Measurements from ENCODE around the gene CFL1. TPM values are rescaled to one million over a fixed set of nuclear protein-coding genes. Genes with fewer than 3 reads are reported as not detected.
"Not testable (repeated sequence)": the region's sequence is repeated elsewhere in the genome, so short reads cannot be mapped to it uniquely, and the experiment has no call there.

CFL1 gene
- total RNA-seq, 2 donors from 2014 or later = 477 to 512 TPM

GRCh38 chr11:65844231-65844872 is 13.6 kb downstream of the CFL1 start:
- Mint-ChIP-seq H3K4me3 (no peak overlapping the region), H3K9me3 (no peaks in the 10 kb centered on the region), H3K4me1 (ENCODE audit: low read depth) (no peaks in the 10 kb centered on the region), H3K27me3 (ENCODE audit: low read depth) (no peaks in the 10 kb centered on the region), H3K36me3 (ENCODE audit: insufficient read depth in 2 of 2) (no peaks in the 10 kb centered on the region), H3K27ac (no peak overlapping the region)
- ATAC-seq (replicated peaks in 1 of 2) (no peak), DNase-seq (no peak)

- no peaks in the 10 kb centered on the region for H3K36me3 Mint-ChIP-seq (ENCODE audit: insufficient read depth in 2 of 2)
Measured at GRCh38 chr11:65843811-65844210, 14.2 kb downstream of the CFL1 start.

GRCh38 chr11:65842144-65842543 is 15.8 kb downstream of the CFL1 start:
- Mint-ChIP-seq H3K4me1 (ENCODE audit: low read depth) (no peaks in the 10 kb centered on the region), H3K27me3 (ENCODE audit: low read depth) (no peaks in the 10 kb centered on the region), H3K36me3 (ENCODE audit: insufficient read depth in 2 of 2) (no peaks in the 10 kb centered on the region), H3K4me3 (no peak overlapping the region), H3K9me3 (no peaks in the 10 kb centered on the region), H3K27ac (no peak overlapping the region)
- ATAC-seq (replicated peaks in 1 of 2) (no peak), DNase-seq (no peak)

More at GRCh38 chr11:65843811-65844210, 14.2 kb downstream of the CFL1 start:
- H3K9me3 Mint-ChIP-seq = no peaks in the 10 kb centered on the region
- no peak for DNase-seq
- no peak for ATAC-seq (replicated peaks in 1 of 2)
- H3K4me3 Mint-ChIP-seq = no peak overlapping the region
- H3K27me3 Mint-ChIP-seq (ENCODE audit: low read depth) = no peaks in the 10 kb centered on the region
- no peak overlapping the region for H3K27ac Mint-ChIP-seq
- no peaks in the 10 kb centered on the region for H3K4me1 Mint-ChIP-seq (ENCODE audit: low read depth)

- H3K4me3 Mint-ChIP-seq = no peak overlapping the region
- DNase-seq = no peak
- no peak overlapping the region for H3K27ac Mint-ChIP-seq
- H3K36me3 Mint-ChIP-seq (ENCODE audit: insufficient read depth in 2 of 2) = peaks cover 5 to 7% of the 10 kb centered on the region in 2 donors
- no peak for ATAC-seq (replicated peaks in 1 of 2)
- H3K27me3 Mint-ChIP-seq (ENCODE audit: low read depth) = peaks cover 17% of the 10 kb centered on the region
- peaks cover 6% of the 10 kb centered on the region in 2 donors for H3K9me3 Mint-ChIP-seq
- H3K4me1 Mint-ChIP-seq (ENCODE audit: low read depth) = peaks cover 21% of the 10 kb centered on the region
Measured at GRCh38 chr11:65834202-65834601, 23.8 kb downstream of the CFL1 start.

GRCh38 chr11:65833297-65834030 is 24.5 kb downstream of the CFL1 start, which contains the start of gene SNX32:
TSS of gene SNX32 (plus strand) at chr11:65833963. CDS start at chr11:65834066, 103 bp downstream.
- Mint-ChIP-seq H3K36me3 (ENCODE audit: insufficient read depth in 2 of 2) (peaks cover 5 to 7% of the 10 kb centered on the region in 2 donors), H3K4me3 (no peak within 1 kb of the TSS), H3K27me3 (ENCODE audit: low read depth) (peaks cover 17% of the 10 kb centered on the region), H3K9me3 (peaks cover 6% of the 10 kb centered on the region in 2 donors), H3K27ac (peak within 1 kb of the TSS; percentile 52), H3K4me1 (ENCODE audit: low read depth) (peaks cover 21% of the 10 kb centered on the region)
- peak; percentile 99 to 100 for ATAC-seq (replicated peaks in 1 of 2)
- peak; percentile 97 to 98 for DNase-seq

GRCh38 chr11:65832231-65832630 is 25.7 kb downstream of the CFL1 start:
- not testable (repeated sequence) for H3K4me3 Mint-ChIP-seq; ATAC-seq (replicated peaks in 1 of 2)
- peak overlapping the region; percentile 16 for H3K27ac Mint-ChIP-seq

GRCh38 chr11:65829459-65829858 is 28.5 kb downstream of the CFL1 start:
- no peak overlapping the region for H3K27ac Mint-ChIP-seq
- H3K4me3 Mint-ChIP-seq = no peak overlapping the region
- H3K27me3 Mint-ChIP-seq (ENCODE audit: low read depth) = peaks cover 17% of the 10 kb centered on the region
- H3K4me1 Mint-ChIP-seq (ENCODE audit: low read depth) = peaks cover 31% of the 10 kb centered on the region
- ATAC-seq (replicated peaks in 1 of 2) = no peak
- peaks cover 5 to 7% of the 10 kb centered on the region in 2 donors for H3K36me3 Mint-ChIP-seq (ENCODE audit: insufficient read depth in 2 of 2)
- H3K9me3 Mint-ChIP-seq = peaks cover 6% of the 10 kb centered on the region in 2 donors
- no peak for DNase-seq

More at GRCh38 chr11:65832231-65832630, 25.7 kb downstream of the CFL1 start:
- H3K27me3 Mint-ChIP-seq (ENCODE audit: low read depth) = peaks cover 17% of the 10 kb centered on the region
- not testable (repeated sequence) for H3K9me3 Mint-ChIP-seq; H3K36me3 Mint-ChIP-seq (ENCODE audit: insufficient read depth in 2 of 2); DNase-seq
- H3K4me1 Mint-ChIP-seq (ENCODE audit: low read depth) = peaks cover 30% of the 10 kb centered on the region

- Mint-ChIP-seq H3K4me3 (no peak overlapping the region), H3K27ac (peak overlapping the region; percentile 43), H3K9me3 (no peaks in the 10 kb centered on the region), H3K36me3 (ENCODE audit: insufficient read depth in 2 of 2) (peaks cover 0 to 4% of the 10 kb centered on the region in 2 donors), H3K27me3 (ENCODE audit: low read depth) (peaks cover 9% of the 10 kb centered on the region), H3K4me1 (ENCODE audit: low read depth) (peaks cover 21% of the 10 kb centered on the region)
- DNase-seq (no peak), ATAC-seq (replicated peaks in 1 of 2) (no peak)
Measured at GRCh38 chr11:65826984-65827735, 30.8 kb downstream of the CFL1 start.

GRCh38 chr11:65822776-65823528 is 35.0 kb downstream of the CFL1 start:
- no peak for DNase-seq
- ATAC-seq (replicated peaks in 1 of 2) = no peak
- Mint-ChIP-seq H3K4me3 (no peak overlapping the region), H3K36me3 (ENCODE audit: insufficient read depth in 2 of 2) (no peaks in the 10 kb centered on the region), H3K27ac (no peak overlapping the region), H3K4me1 (ENCODE audit: low read depth) (peaks cover 14% of the 10 kb centered on the region), H3K9me3 (no peaks in the 10 kb centered on the region), H3K27me3 (ENCODE audit: low read depth) (no peaks in the 10 kb centered on the region)

GRCh38 chr11:65821107-65821506 is 36.9 kb downstream of the CFL1 start:
- H3K9me3 Mint-ChIP-seq = no peaks in the 10 kb centered on the region
- H3K27me3 Mint-ChIP-seq (ENCODE audit: low read depth) = no peaks in the 10 kb centered on the region
- ATAC-seq (replicated peaks in 1 of 2) (no peak), DNase-seq (no peak)
- H3K4me3 Mint-ChIP-seq = no peak overlapping the region
- no peak overlapping the region for H3K27ac Mint-ChIP-seq
- H3K36me3 Mint-ChIP-seq (ENCODE audit: insufficient read depth in 2 of 2) = no peaks in the 10 kb centered on the region
- H3K4me1 Mint-ChIP-seq (ENCODE audit: low read depth) = peaks cover 19% of the 10 kb centered on the region

GRCh38 chr11:65817835-65818680 is 39.9 kb downstream of the CFL1 start:
- Mint-ChIP-seq H3K27ac (peak overlapping the region; percentile 92), H3K9me3 (no peaks in the 10 kb centered on the region), H3K4me3 (peak overlapping the region; percentile 85 to 95), H3K4me1 (ENCODE audit: low read depth) (peaks cover 19% of the 10 kb centered on the region), H3K27me3 (ENCODE audit: low read depth) (no peaks in the 10 kb centered on the region), H3K36me3 (ENCODE audit: insufficient read depth in 2 of 2) (no peaks in the 10 kb centered on the region)
- peak; percentile 96 to 98 for DNase-seq
- peak; percentile 91 to 96 for ATAC-seq (replicated peaks in 1 of 2)

- no peak for ATAC-seq (replicated peaks in 1 of 2)
- no peaks in the 10 kb centered on the region for H3K27me3 Mint-ChIP-seq (ENCODE audit: low read depth)
- H3K9me3 Mint-ChIP-seq = no peaks in the 10 kb centered on the region
- no peak for DNase-seq
- peak overlapping the region; percentile 92 for H3K27ac Mint-ChIP-seq
- H3K4me3 Mint-ChIP-seq = peak overlapping the region; percentile 85 to 95
- H3K4me1 Mint-ChIP-seq (ENCODE audit: low read depth) = peaks cover 19% of the 10 kb centered on the region
- H3K36me3 Mint-ChIP-seq (ENCODE audit: insufficient read depth in 2 of 2) = no peaks in the 10 kb centered on the region
Measured at GRCh38 chr11:65817312-65817834, 40.6 kb downstream of the CFL1 start.

Data from activated T-cell treated with anti-CD3 and anti-CD28 coated beads, Interleukin-2, amount 50 U/mL, for 72 hours (primary cell).